ENCODE results near the gene POP7.
A peak's percentile ranks its signal among the peaks of the same experiment; 100 is the strongest.

The POP7 gene

GRCh38 chr7:100679129-100679926 lies 26.6 kb upstream of the POP7 start:
- no peak for DNase-seq

- DNase-seq = no peak
Measured at GRCh38 chr7:100679927-100680575, 25.9 kb upstream of the POP7 start.

GRCh38 chr7:100680576-100681271 lies 25.2 kb upstream of the POP7 start:
- DNase-seq = no peak

GRCh38 chr7:100681491-100682227 lies 24.3 kb upstream of the POP7 start:
- DNase-seq = no peak

GRCh38 chr7:100682228-100682741 lies 23.6 kb upstream of the POP7 start:
- DNase-seq = no peak

GRCh38 chr7:100682991-100683658 lies 22.8 kb upstream of the POP7 start:
- no peak for DNase-seq

GRCh38 chr7:100683659-100684533 lies 22.0 kb upstream of the POP7 start:
- no peak for DNase-seq

- no peak for DNase-seq
Measured at GRCh38 chr7:100684534-100685042, 21.3 kb upstream of the POP7 start.

GRCh38 chr7:100685049-100685605 lies 20.8 kb upstream of the POP7 start:
- DNase-seq = no peak

GRCh38 chr7:100685631-100686145 lies 20.2 kb upstream of the POP7 start:
- no peak for DNase-seq

GRCh38 chr7:100686201-100686821 lies 19.6 kb upstream of the POP7 start:
- no peak for DNase-seq

GRCh38 chr7:100686822-100687211 lies 19.1 kb upstream of the POP7 start:
- no peak for DNase-seq

- DNase-seq = no peak
Measured at GRCh38 chr7:100687261-100687660, 18.7 kb upstream of the POP7 start.

- no peak for DNase-seq
Measured at GRCh38 chr7:100687751-100688300, 18.1 kb upstream of the POP7 start.

GRCh38 chr7:100688326-100688860 lies 17.5 kb upstream of the POP7 start:
- no peak for DNase-seq

GRCh38 chr7:100689230-100690135 lies 16.4 kb upstream of the POP7 start:
- DNase-seq = no peak

GRCh38 chr7:100691676-100692577 lies 14.0 kb upstream of the POP7 start:
- DNase-seq = peak; percentile 61
